H9 (cell line): ENCODE results near the gene ZNF600. TPM values are rescaled to one million over a fixed set of nuclear protein-coding genes. Genes with fewer than 3 reads are reported as not detected.
"Not testable (repeated sequence)": the region's sequence is repeated elsewhere in the genome, so short reads cannot be mapped to it uniquely, and the experiment has no call there.

Experiments
- DNase-seq: peaks from one replicate; pipeline ENCODE4 v3.0.0-alpha.2; 2017
- H2AFZ ChIP-seq: one replicate; pipeline ENCODE4 v1.6.1; 2013; ENCODE audit warnings: mild to moderate bottlenecking, low read length, control low read depth, moderate library complexity
- H2AK5ac ChIP-seq: 2 replicates; pipeline ENCODE4 v1.6.1; 2013; ENCODE audit warnings: low read length, control low read depth, mixed read lengths; ENCODE audit not compliant: insufficient read length
- H2BK120ac ChIP-seq: one replicate; pipeline ENCODE4 v1.6.1; 2013; ENCODE audit warnings: low read depth, mild to moderate bottlenecking, low read length, control low read depth, inconsistent platforms; ENCODE audit not compliant: poor library complexity, severe bottlenecking
- H2BK12ac ChIP-seq: 2 replicates; pipeline ENCODE4 v1.6.1; 2013; ENCODE audit warnings: low read length, control low read depth, mixed read lengths, low read depth; ENCODE audit not compliant: insufficient read length
- H2BK15ac ChIP-seq: 2 replicates; pipeline ENCODE4 v1.6.1; 2013; ENCODE audit warnings: low read depth, low read length, control low read depth
- H2BK20ac ChIP-seq: one replicate; pipeline ENCODE4 v1.6.1; 2013; ENCODE audit warnings: low read depth, mild to moderate bottlenecking, low read length, control low read depth, inconsistent platforms; ENCODE audit not compliant: poor library complexity, severe bottlenecking
- H2BK5ac ChIP-seq: 2 replicates; pipeline ENCODE4 v1.6.1; 2013; ENCODE audit warnings: low read length, control low read depth, mixed read lengths; ENCODE audit not compliant: insufficient read length
- H3K14ac ChIP-seq: 2 replicates; pipeline ENCODE4 v1.6.1; 2013; ENCODE audit warnings: low read length, control low read depth; ENCODE audit not compliant: insufficient read depth
- H3K18ac ChIP-seq: 2 replicates; pipeline ENCODE4 v1.6.1; 2013; ENCODE audit warnings: low read depth, mild to moderate bottlenecking, mixed read lengths, low read length, control low read depth; ENCODE audit not compliant: insufficient read length
- H3K23ac ChIP-seq: 2 replicates; pipeline ENCODE4 v1.6.1; 2013; ENCODE audit warnings: low read length, control low read depth, mixed read lengths, low read depth; ENCODE audit not compliant: insufficient read length
- H3K23me2 ChIP-seq: 2 replicates; pipeline ENCODE4 v1.6.1; 2013; ENCODE audit warnings: low read depth, mild to moderate bottlenecking, mixed read lengths, low read length, control low read depth; ENCODE audit not compliant: insufficient read length, poor library complexity, severe bottlenecking
- H3K27ac ChIP-seq: 2 replicates; pipeline ENCODE4 v1.5.1; 2013; ENCODE audit warnings: low read length, control low read depth, mixed read lengths, low read depth; ENCODE audit not compliant: insufficient read length
- H3K27me3 ChIP-seq: 2 replicates; pipeline ENCODE4 v1.6.1; 2013; ENCODE audit warnings: low read length, control low read depth, inconsistent platforms; ENCODE audit not compliant: insufficient read depth
- H3K4ac ChIP-seq: 2 replicates; pipeline ENCODE4 v1.6.1; 2013; ENCODE audit warnings: low read depth, mild to moderate bottlenecking, control low read depth, inconsistent platforms, low read length, moderate library complexity
- H3K4me1 ChIP-seq: 2 replicates; pipeline ENCODE4 v1.6.1; 2013; ENCODE audit warnings: low read length, control low read depth, inconsistent platforms; ENCODE audit not compliant: insufficient read depth
- H3K4me2 ChIP-seq: 2 replicates; pipeline ENCODE4 v1.6.1; 2013; ENCODE audit warnings: low read length, control low read depth, mixed read lengths; ENCODE audit not compliant: insufficient read length, insufficient read depth
- H3K56ac ChIP-seq: 2 replicates; pipeline ENCODE4 v1.6.1; 2013; ENCODE audit warnings: low read depth, mild to moderate bottlenecking, mixed read lengths, low read length, control low read depth; ENCODE audit not compliant: insufficient read length
- H3K79me1 ChIP-seq: 2 replicates; pipeline ENCODE4 v1.6.1; 2013; ENCODE audit warnings: low read depth, mild to moderate bottlenecking, moderate library complexity, low read length, control low read depth, inconsistent platforms; ENCODE audit not compliant: insufficient read depth, poor library complexity, severe bottlenecking
- H3K79me2 ChIP-seq: 2 replicates; pipeline ENCODE4 v1.6.1; 2013; ENCODE audit warnings: low read length, control low read depth, inconsistent platforms; ENCODE audit not compliant: insufficient read depth
- H3K9ac ChIP-seq: 2 replicates; pipeline ENCODE4 v1.6.1; 2013; ENCODE audit warnings: low read length, control low read depth, mixed read lengths; ENCODE audit not compliant: insufficient read length; ENCODE audit errors: extremely low read depth
- H3K9me3 ChIP-seq: one replicate; pipeline ENCODE4 v1.6.1; 2013; ENCODE audit warnings: low read depth, low read length, inconsistent platforms; ENCODE audit not compliant: control insufficient read depth
- H3T11ph ChIP-seq: one replicate; pipeline ENCODE4 v1.6.1; 2013; ENCODE audit warnings: mild to moderate bottlenecking, low read length, control low read depth, inconsistent platforms
- H4K20me1 ChIP-seq: one replicate; pipeline ENCODE4 v1.6.1; 2013; ENCODE audit not compliant: control insufficient read depth, insufficient read length, insufficient read depth
- H4K5ac ChIP-seq: 2 replicates; pipeline ENCODE4 v1.6.1; 2013; ENCODE audit warnings: low read depth, mild to moderate bottlenecking, mixed read lengths, low read length, control low read depth; ENCODE audit not compliant: insufficient read length
- H4K8ac ChIP-seq: replicated peaks from 2 replicates; pipeline ENCODE4 v1.6.1; 2013; ENCODE audit warnings: low read length, control low read depth, mixed read lengths, low read depth; ENCODE audit not compliant: insufficient read length
- H4K91ac ChIP-seq: 2 replicates; pipeline ENCODE4 v1.6.1; 2013; ENCODE audit warnings: low read depth, mild to moderate bottlenecking, moderate library complexity, mixed read lengths, low read length, control low read depth; ENCODE audit not compliant: insufficient read length
- H3K27ac Mint-ChIP-seq, 3 experiments: 2 replicates in 2 of 3; 3 replicates in 1 of 3; pipeline ENCODE4 v1.8.0; 2020 to 2021; ENCODE audit warnings: mixed read lengths in 3 of 3, mild to moderate bottlenecking in 1 of 3, moderate library complexity in 1 of 3
- H3K27me3 Mint-ChIP-seq: 2 replicates; pipeline ENCODE4 v1.8.0; 2021; ENCODE audit warnings: low read depth, mild to moderate bottlenecking, moderate library complexity, mixed read lengths
- H3K36me3 Mint-ChIP-seq, 3 experiments: 2 replicates in 2 of 3; 3 replicates in 1 of 3; pipeline ENCODE4 v1.8.0; 2020 to 2021; ENCODE audit warnings: low read depth in 3 of 3, mixed read lengths in 3 of 3; ENCODE audit not compliant: insufficient read depth in 1 of 3
- H3K4me1 Mint-ChIP-seq, 2 experiments: 2 replicates each; pipeline ENCODE4 v1.8.0; 2020; ENCODE audit warnings: mixed read lengths in 2 of 2
- H3K4me3 Mint-ChIP-seq, 2 experiments: 2 replicates in 1 of 2; 3 replicates in 1 of 2; pipeline ENCODE4 v1.8.0; 2020 to 2021; ENCODE audit warnings: mild to moderate bottlenecking in 2 of 2, mixed read lengths in 2 of 2, moderate library complexity in 1 of 2
- H3K9me3 Mint-ChIP-seq, 2 experiments: 2 replicates in 1 of 2; 3 replicates in 1 of 2; pipeline ENCODE4 v1.8.0; 2020; ENCODE audit warnings: mild to moderate bottlenecking in 2 of 2, mixed read lengths in 2 of 2, moderate library complexity in 1 of 2
- WGBS: extraction: QIAGEN DNeasy Blood & Tissue Kit; methylation state at CpG from one replicate; pipeline ENCODE4 v1.1.7; 2013; ENCODE audit warnings: missing lambda C conversion rate, low lambda C conversion rate, mixed read lengths; ENCODE audit not compliant: insufficient read length; ENCODE audit errors: extremely low coverage; 5-methylcytosine and 5-hydroxymethylcytosine counted together
- total RNA-seq: library from RNA; stranded (reverse); gene quantifications from 2 replicates; pipeline ENCODE4 v1.2.1, GENCODE V29; 2021

The ZNF600 gene
- total RNA-seq, 1 experiment from 2014 or later, result 9.3 TPM

DNA sequence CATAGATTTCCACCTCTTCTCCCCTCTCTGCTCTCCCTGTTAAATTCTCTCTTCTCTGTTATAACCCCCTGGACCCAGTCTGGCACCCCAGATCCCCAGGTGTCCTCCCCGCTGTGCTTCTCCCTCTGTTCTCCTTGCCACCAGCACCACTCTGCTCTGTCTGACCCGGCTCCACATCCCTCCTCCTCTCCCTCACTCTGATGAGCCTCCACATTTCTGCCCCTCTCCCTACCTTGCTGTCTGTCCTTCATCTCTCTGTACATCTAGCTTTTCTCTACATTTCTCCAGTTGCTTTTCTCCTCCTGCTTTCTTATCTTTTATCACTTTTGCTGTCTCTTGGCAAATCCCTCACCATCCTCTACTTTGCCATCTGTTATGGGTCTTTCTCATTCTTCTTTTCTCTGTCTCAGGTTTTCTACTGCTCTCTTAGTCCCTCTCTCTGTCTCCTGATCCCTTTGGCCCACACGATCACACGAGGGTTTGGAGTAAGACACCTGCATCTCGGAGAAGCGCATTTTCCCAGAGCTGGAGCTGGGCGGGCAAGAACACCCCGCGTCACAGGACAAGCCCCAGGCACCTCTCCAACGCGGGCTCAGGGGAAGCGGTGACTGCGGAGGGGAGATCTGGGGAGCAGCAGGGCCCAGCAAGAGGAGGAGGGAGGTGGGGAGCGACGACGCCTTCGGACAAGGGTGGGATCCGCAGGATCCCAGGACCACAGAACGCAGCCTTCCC lies 34.0 kb upstream of the ZNF600 start:
- H2BK5ac ChIP-seq, result not testable (repeated sequence)

More for the DNA sequence above, 34.0 kb upstream of the ZNF600 start:
- not testable (repeated sequence) for H3K18ac ChIP-seq, H2BK120ac ChIP-seq, H2AFZ ChIP-seq, H3K27me3 Mint-ChIP-seq, H2BK12ac ChIP-seq, H3K4me1 ChIP-seq, H3K79me2 ChIP-seq, H4K5ac ChIP-seq, H3K27me3 ChIP-seq, H2BK20ac ChIP-seq, H3K14ac ChIP-seq, H3K23ac ChIP-seq, H2AK5ac ChIP-seq, H3K23me2 ChIP-seq, H3K9me3 ChIP-seq, H4K91ac ChIP-seq, H3K4ac ChIP-seq, H4K20me1 ChIP-seq, H3K9me3 Mint-ChIP-seq, H2BK15ac ChIP-seq, H4K8ac ChIP-seq, H3K79me1 ChIP-seq, H3K4me1 Mint-ChIP-seq, H3T11ph ChIP-seq, H3K27ac ChIP-seq, H3K56ac ChIP-seq
- Mint-ChIP-seq H3K4me3 (peak overlapping the region; percentile 91 to 92), H3K36me3 (peaks cover 12 to 21% (median 18%) of the 10 kb centered on the region in 3 experiments), H3K27ac (peak overlapping the region in 1 of 3 experiments; percentile 80; a peak in 3 of 7 replicates)
- no CpG with 5 or more reads among the region's 19 CpGs for WGBS
- peak; percentile 36 for DNase-seq
- Histone ChIP-seq H3K9ac (peak overlapping the region; percentile 58), H3K4me2 (peak overlapping the region; percentile 73)
